GM21737 (cell line): ENCODE data around the gene PRICKLE2.

Experiments used
- ATAC-seq: cut with Tn5 transposase; IDR thresholded peaks from one replicate; pipeline ENCODE4 v1.9.1; 2021; ENCODE audit warnings: mild to moderate bottlenecking, moderate library complexity; ENCODE audit not compliant: unreplicated experiment

Gene PRICKLE2

DNA sequence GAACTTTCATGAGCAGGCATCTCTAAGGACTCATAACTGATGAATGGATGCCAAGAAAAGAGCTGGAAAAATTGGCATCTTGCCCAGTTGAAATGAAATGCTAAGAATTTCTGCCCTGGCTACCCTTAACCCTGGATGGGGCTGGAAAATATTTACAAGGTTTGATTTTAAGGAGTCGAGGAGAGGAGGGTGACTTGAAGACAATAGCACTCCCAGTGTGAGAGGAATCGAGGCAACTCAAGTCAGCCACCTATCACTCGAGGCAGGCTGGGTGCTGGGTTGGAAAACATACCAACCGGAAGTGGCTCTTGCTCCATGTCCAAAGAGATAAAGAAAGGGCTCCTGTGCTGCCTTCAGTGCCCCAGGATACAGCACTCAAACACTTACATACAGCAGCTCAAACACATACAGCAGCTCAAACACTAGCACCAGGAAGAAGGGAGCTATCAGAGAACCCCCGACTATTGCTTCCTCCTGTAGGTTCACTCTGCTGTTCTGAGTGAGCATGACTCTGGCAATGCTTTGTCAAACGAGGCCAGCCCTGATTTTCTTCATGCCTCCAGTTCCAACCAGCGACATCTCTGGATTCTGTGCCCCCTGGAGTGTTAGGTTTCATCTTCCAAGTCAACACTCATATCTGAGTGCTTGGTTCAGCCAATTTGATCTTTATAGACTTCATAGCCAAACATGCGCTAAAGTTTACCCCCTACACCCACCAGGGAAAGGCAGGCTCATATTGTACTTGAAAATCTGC, 4.9 kb downstream of the PRICKLE2 start:
- ATAC-seq = no peak

- ATAC-seq = no peak
These were observed 6.5 kb downstream of the PRICKLE2 start for GRCh38 chr3:64218746-64219145.

- ATAC-seq = no peak
These were observed 6.9 kb downstream of the PRICKLE2 start for GRCh38 chr3:64218329-64218728.

GRCh38 chr3:64216274-64217147, 8.8 kb downstream of the PRICKLE2 start:
- no peak for ATAC-seq

DNA sequence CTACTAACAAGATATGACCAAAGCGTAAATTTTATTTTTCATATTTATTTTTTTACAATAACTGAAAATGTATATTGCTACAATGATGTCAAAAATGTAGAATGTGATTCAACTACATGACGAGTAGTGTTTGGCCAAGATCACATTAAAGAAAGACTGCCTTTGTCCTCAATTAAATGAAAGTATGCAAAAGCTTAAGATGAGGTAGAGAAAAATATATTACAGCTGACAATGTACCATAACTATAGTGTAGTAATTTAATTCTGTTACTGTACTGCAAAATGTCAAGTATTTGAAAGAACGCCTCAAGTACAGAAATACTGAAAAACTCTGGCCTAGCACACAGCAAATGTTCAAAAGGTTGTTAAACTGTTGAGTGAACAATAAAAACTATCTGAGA, 9.7 kb downstream of the PRICKLE2 start:
- ATAC-seq = no peak

DNA sequence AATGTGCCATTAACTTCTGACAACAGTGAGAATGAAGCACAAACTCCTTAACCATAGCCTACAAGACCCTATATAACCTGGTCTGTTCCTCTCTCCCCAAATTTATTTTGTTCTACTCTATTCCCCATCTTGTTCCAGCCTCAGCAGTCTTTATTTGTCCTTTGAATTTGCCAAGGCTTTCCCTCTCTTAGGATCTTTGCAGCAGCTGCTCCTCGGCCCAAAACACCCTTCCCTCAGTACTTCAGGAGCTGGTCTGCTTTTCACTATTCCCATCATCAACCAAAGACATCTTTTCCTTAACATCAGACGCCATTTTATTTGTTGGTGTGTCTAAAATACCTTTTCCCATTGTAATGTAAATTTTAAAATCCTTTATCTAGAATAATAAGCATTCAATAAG, 10.2 kb downstream of the PRICKLE2 start:
- ATAC-seq = no peak

- no peak for ATAC-seq
These were observed 10.8 kb downstream of the PRICKLE2 start for GRCh38 chr3:64214381-64215018.

DNA sequence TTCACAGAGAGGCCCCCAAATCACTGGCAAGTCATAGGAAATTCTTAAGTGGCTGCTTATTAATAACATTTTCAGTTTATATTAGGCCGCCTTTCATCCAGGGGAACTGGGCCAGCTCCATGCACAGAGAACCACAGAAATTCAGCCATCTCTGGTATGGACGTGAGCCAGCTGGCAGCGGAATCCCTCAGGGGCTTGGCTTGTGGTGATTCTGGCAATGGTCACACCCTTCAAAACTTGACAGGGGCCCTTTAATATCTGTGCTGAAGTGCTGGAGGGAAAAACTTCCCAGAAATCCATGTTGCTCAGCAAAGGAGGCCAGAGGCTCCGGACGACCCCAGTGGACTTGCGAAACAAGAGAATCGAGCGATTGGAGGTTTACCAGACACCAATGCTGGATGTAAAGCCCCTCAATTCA, 11.3 kb downstream of the PRICKLE2 start:
- ATAC-seq = no peak

DNA sequence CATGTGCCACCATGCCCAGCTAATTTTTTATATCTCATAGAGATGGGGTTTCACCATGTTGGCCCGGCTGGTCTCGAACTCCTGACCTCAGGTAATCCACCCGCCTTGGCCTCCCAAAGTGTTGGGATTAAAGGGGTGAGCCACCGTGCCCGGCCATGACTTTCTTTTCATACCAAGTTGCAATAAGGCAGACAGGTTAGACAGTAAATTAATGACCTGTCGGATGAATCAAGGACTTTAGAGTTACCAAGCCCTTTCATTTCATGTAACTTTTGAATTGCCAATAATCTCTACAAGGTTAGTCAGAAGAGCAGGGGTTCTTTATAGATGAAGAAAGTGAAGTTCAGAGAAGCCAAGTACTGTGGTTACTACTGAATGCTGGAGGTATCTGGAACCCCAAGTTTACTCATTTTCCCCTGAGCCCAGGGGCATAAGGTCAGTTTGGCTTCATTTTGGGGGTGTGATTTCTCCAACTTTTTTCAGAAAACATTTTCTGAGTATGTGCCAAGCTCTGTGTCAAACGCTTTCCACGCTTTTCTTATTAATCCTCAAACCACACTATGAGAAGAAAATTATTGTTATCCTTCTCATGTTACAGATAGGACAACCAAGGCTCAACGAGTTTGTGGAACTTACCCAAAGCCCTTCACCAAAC, 11.9 kb downstream of the PRICKLE2 start:
- no peak for ATAC-seq

GRCh38 chr3:64209866-64210621, 15.2 kb downstream of the PRICKLE2 start:
- no peak for ATAC-seq

GRCh38 chr3:64207289-64208080, 17.8 kb downstream of the PRICKLE2 start:
- ATAC-seq = no peak

- no peak for ATAC-seq
These were observed 21.0 kb downstream of the PRICKLE2 start for GRCh38 chr3:64203969-64204908.

GRCh38 chr3:64203216-64203615, 22.1 kb downstream of the PRICKLE2 start:
- ATAC-seq = no peak

DNA sequence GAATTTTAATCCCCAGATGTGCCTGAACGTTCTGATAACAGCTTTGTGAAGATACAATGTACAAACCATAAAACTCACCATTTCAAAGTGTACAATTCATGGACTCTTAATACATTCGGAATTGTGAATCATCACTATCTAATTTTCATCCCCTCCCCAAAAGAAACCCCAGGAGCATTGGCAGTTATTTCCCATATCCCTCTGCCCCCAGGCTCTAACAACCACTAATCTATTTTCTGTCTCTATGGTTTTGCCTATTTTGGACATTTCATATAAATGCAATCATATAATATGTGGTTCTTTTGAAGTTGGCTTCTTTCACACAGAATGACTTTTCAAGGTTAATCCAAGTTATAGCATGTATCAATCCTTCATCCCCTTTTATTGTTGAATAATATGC, 25.3 kb downstream of the PRICKLE2 start:
- no peak for ATAC-seq

DNA sequence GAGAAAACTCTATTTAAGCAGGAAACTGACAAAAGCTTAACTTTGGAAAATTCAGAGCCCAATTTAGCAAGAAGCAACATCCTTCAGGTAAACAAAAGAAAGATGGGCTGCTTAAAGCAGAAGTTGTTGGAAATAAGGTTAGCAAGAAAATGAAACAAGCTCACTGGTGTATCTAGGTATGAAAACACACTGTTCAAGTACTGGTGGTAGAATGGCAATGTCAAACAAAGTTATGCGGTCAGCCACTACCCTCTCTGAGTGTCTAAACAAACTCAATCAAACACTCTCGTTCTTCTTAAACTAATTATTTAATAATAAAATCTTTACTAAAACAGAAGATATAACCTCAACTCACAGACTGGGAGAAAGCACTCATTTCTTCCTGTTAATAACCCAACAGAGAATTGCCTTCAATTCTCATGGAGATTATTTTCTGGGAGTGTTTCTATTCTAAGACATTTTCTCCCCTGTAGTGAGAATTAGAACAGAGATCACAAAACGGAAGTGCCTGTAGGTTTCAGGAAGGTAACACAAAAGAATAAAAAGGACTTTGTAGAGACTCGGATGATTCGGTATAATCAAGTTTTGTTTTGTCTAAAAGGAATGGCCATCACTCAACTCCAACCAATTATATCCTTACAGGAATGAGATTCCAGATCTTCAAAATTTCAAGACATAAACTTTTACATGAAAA, 28.9 kb downstream of the PRICKLE2 start:
- ATAC-seq = no peak

DNA sequence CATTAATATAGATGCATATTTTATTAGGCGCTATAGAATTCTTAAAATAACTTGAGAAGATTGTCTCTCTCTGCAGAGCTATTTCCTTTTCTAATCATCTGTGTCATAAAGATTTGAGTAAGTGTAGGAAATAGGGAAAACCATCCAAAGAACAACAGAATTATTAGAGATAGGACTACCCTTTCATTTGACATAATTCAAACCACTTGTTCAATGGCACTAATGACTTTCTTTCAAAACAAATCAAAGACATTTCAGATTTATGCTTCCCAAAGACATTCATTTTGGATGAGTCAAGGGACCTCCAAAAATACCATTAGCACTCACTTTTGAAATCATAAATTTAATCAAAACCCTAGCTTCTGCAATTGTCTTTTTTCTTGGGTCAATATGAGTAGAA, 29.5 kb downstream of the PRICKLE2 start:
- ATAC-seq = no peak

GRCh38 chr3:64191822-64192221, 33.4 kb downstream of the PRICKLE2 start:
- no peak for ATAC-seq
